ENCODE measurements around the gene FAM3A. TPM values are rescaled to one million over a fixed set of nuclear protein-coding genes. Genes with fewer than 3 reads are reported as not detected.

The FAM3A gene
- total RNA-seq, 1 experiment from 2014 or later, result 35.8 TPM

DNA sequence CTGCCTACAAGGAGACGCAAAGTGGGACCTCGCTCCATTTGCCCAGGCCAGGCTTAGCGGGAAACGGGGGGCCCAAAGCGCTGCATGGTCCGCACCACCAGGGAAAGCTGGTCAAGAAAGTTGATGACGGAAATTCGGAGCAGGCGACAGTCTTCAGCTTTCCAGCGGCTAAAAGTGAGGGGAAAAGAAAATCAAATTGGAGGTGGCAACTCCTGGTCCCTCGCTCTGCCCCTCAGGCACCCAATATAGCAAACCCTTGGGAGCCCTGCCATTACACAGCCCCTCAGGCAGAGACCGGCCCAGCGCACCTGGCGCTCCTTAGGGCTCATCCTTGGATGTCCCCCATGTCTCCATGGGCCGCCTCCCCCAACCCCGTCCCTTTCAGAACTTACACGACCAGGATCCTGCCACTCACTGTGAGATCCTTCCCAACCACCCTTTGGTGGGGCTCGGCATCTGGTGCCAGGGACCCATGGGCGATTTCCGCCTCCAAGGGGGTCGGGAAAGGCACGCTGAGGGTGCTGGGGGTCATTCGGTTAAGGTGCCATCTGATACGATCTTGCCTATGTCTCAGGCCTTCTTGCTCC lies 38.0 kb downstream of the FAM3A start:
- no peaks in the 10 kb centered on the region for H3K36me3 ChIP-seq (ENCODE audit: insufficient read depth, low read length, poor library complexity, severe bottlenecking)
- H3K4me3 ChIP-seq (ENCODE audit: low read depth, low read length, poor library complexity, severe bottlenecking), result peak overlapping the region; percentile 55
- TSS peak; percentile 75 for BruUV-seq (replicated peaks)
- H3K27me3 ChIP-seq (replicated peaks; ENCODE audit: insufficient read depth, low read depth, low read length, poor library complexity), result no peaks in the 10 kb centered on the region
- H3K9me3 ChIP-seq (ENCODE audit: low read depth, low read length, poor library complexity, severe bottlenecking), result no peaks in the 10 kb centered on the region
- POLR2A ChIA-PET (ENCODE audit: low non-redundant PET), result no interaction called here
- CTCF ChIA-PET, result no interaction called here
- no peak overlapping the region for H3K27ac ChIP-seq (ENCODE audit: low read depth, low read length, poor library complexity, severe bottlenecking)
- TF ChIP-seq, protein P1, sequence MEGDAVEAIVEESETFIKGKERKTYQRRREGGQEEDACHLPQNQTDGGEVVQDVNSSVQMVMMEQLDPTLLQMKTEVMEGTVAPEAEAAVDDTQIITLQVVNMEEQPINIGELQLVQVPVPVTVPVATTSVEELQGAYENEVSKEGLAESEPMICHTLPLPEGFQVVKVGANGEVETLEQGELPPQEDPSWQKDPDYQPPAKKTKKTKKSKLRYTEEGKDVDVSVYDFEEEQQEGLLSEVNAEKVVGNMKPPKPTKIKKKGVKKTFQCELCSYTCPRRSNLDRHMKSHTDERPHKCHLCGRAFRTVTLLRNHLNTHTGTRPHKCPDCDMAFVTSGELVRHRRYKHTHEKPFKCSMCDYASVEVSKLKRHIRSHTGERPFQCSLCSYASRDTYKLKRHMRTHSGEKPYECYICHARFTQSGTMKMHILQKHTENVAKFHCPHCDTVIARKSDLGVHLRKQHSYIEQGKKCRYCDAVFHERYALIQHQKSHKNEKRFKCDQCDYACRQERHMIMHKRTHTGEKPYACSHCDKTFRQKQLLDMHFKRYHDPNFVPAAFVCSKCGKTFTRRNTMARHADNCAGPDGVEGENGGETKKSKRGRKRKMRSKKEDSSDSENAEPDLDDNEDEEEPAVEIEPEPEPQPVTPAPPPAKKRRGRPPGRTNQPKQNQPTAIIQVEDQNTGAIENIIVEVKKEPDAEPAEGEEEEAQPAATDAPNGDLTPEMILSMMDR (conservative IDR thresholded peaks at IDR 0.05; ENCODE audit: low read depth, low read length), result no peak
- TF ChIP-seq EZH2 (IDR thresholded peaks at IDR 0.05; ENCODE audit: borderline replicate concordance, low read depth, low read length, poor library complexity, severe bottlenecking), result no peak
- intact Hi-C loops (cut with micrococcal nuclease; ENCODE audit: unreplicated experiment), result no loop called here
- DNase-seq (ENCODE audit: low spot score), result no peak
- no peaks in the 10 kb centered on the region for H3K4me1 ChIP-seq (ENCODE audit: insufficient read depth, low read length, poor library complexity, severe bottlenecking)

GRCh38 chrX:154476821-154477220 lies 39.2 kb downstream of the FAM3A start:
- H3K36me3 ChIP-seq (ENCODE audit: insufficient read depth, low read length, poor library complexity, severe bottlenecking), result no peaks in the 10 kb centered on the region
- no TSS peak for BruUV-seq (replicated peaks)
- DNase-seq (ENCODE audit: low spot score), result no peak
- POLR2A ChIA-PET (ENCODE audit: low non-redundant PET), result no interaction called here
- no peaks in the 10 kb centered on the region for H3K9me3 ChIP-seq (ENCODE audit: low read depth, low read length, poor library complexity, severe bottlenecking)
- CTCF ChIA-PET, result no interaction called here
- intact Hi-C loops (cut with micrococcal nuclease; ENCODE audit: unreplicated experiment), result no loop called here
- H3K4me1 ChIP-seq (ENCODE audit: insufficient read depth, low read length, poor library complexity, severe bottlenecking), result no peaks in the 10 kb centered on the region
- H3K27me3 ChIP-seq (replicated peaks; ENCODE audit: insufficient read depth, low read depth, low read length, poor library complexity), result no peaks in the 10 kb centered on the region
- TF ChIP-seq, protein P1 (conservative IDR thresholded peaks at IDR 0.05; ENCODE audit: low read depth, low read length), result no peak
- TF ChIP-seq EZH2 (IDR thresholded peaks at IDR 0.05; ENCODE audit: borderline replicate concordance, low read depth, low read length, poor library complexity, severe bottlenecking), result no peak
- H3K4me3 ChIP-seq (ENCODE audit: low read depth, low read length, poor library complexity, severe bottlenecking), result no peak overlapping the region
- H3K27ac ChIP-seq (ENCODE audit: low read depth, low read length, poor library complexity, severe bottlenecking), result no peak overlapping the region

GRCh38 chrX:154473683-154474082 lies 42.3 kb downstream of the FAM3A start:
- intact Hi-C loops (cut with micrococcal nuclease; ENCODE audit: unreplicated experiment), result no loop called here
- Histone ChIP-seq H3K4me3 (ENCODE audit: low read depth, low read length, poor library complexity, severe bottlenecking) (no peak overlapping the region), H3K27ac (ENCODE audit: low read depth, low read length, poor library complexity, severe bottlenecking) (no peak overlapping the region), H3K27me3 (replicated peaks; ENCODE audit: insufficient read depth, low read depth, low read length, poor library complexity) (no peaks in the 10 kb centered on the region), H3K36me3 (ENCODE audit: insufficient read depth, low read length, poor library complexity, severe bottlenecking) (no peaks in the 10 kb centered on the region), H3K4me1 (ENCODE audit: insufficient read depth, low read length, poor library complexity, severe bottlenecking) (no peaks in the 10 kb centered on the region), H3K9me3 (ENCODE audit: low read depth, low read length, poor library complexity, severe bottlenecking) (no peaks in the 10 kb centered on the region)
- TF ChIP-seq, protein P1 (conservative IDR thresholded peaks at IDR 0.05; ENCODE audit: low read depth, low read length), result no peak
- TF ChIP-seq EZH2 (IDR thresholded peaks at IDR 0.05; ENCODE audit: borderline replicate concordance, low read depth, low read length, poor library complexity, severe bottlenecking), result no peak
- DNase-seq (ENCODE audit: low spot score), result no peak
- POLR2A ChIA-PET (ENCODE audit: low non-redundant PET), result no interaction called here
- no TSS peak for BruUV-seq (replicated peaks)
- CTCF ChIA-PET, result no interaction called here

Data from A673 (cell line).